GM23338 (cell line): ENCODE measurements around the gene COQ6. TPM values are rescaled to one million over a fixed set of nuclear protein-coding genes. Genes with fewer than 3 reads are reported as not detected.

Experiments
- polyA plus RNA-seq: library from polyadenylated mRNA; unstranded; fragments of >200 nt; fragmentation: Nextera tagmentation; extraction: Ambion mirVana; gene quantifications from 2 replicates; pipeline ENCODE4 v1.2.1, GENCODE V29; 2016
- small RNA-seq: library from RNA; depleted of rRNA; stranded (forward); fragments of <200 nt; gene quantifications from one replicate; pipeline ENCODE3, GENCODE V24; 2014; ENCODE audit warnings: low replicate concordance
- total RNA-seq: library from RNA; depleted of rRNA; stranded (reverse); fragments of >200 nt; shearing (Covaris generic); gene quantifications from 2 replicates; pipeline ENCODE4 v1.2.3, GENCODE V29; 2014; rRNA removed

The COQ6 gene
- total and polyA plus RNA-seq, 2 experiments from 2014 or later, result 6.8 to 13.8 TPM

Small RNA genes within 50 kb of the gene (small RNA-seq; reads per million reads assigned to genes)
- not detected for gene AC005480.2
- not detected for gene RF00019

Other genes starting within 250 kb of the COQ6 start
- 32.9 and 35.6 TPM in 2 replicates for gene PNMA1, start 235.9 kb upstream of the COQ6 start, total RNA-seq
- 18.2 and 19.6 TPM in 2 replicates for gene PNMA1, start 235.9 kb upstream of the COQ6 start, polyA plus RNA-seq
- 9.5 and 20.0 TPM in 2 replicates for gene PTGR2, start 98.5 kb upstream of the COQ6 start, total RNA-seq
- gene PTGR2, start 98.5 kb upstream of the COQ6 start, polyA plus RNA-seq, result 19.9 and 25.4 TPM in 2 replicates
- gene ZNF410, start 63.4 kb upstream of the COQ6 start, total RNA-seq, result 20.4 and 31.7 TPM in 2 replicates
- 8.6 and 10.6 TPM in 2 replicates for gene ZNF410, start 63.4 kb upstream of the COQ6 start, polyA plus RNA-seq
- 0.04 and 0.28 TPM in 2 replicates for gene FAM161B, start 208 bp upstream of the COQ6 start, total RNA-seq
- gene FAM161B, start 208 bp upstream of the COQ6 start, polyA plus RNA-seq, result 2.3 and 2.8 TPM in 2 replicates
- 5.5 and 7.9 TPM in 2 replicates for gene ENTPD5, start 69.0 kb downstream of the COQ6 start, total RNA-seq
- gene ENTPD5, start 69.0 kb downstream of the COQ6 start, polyA plus RNA-seq, result 3.5 and 4.6 TPM in 2 replicates
- 0.24 TPM in 1 of 2 replicates, not detected in the other for gene BBOF1, start 69.0 kb downstream of the COQ6 start, total RNA-seq
- 0.40 and 0.53 TPM in 2 replicates for gene BBOF1, start 69.0 kb downstream of the COQ6 start, polyA plus RNA-seq
- gene ALDH6A1, start 134.2 kb downstream of the COQ6 start, total RNA-seq, result 20.7 and 28.0 TPM in 2 replicates
- 14.6 and 16.1 TPM in 2 replicates for gene ALDH6A1, start 134.2 kb downstream of the COQ6 start, polyA plus RNA-seq
- gene LIN52, start 134.7 kb downstream of the COQ6 start, total RNA-seq, result 8.6 and 10.7 TPM in 2 replicates
- gene LIN52, start 134.7 kb downstream of the COQ6 start, polyA plus RNA-seq, result 9.1 and 10.8 TPM in 2 replicates